ENCODE measurements around the gene MRPL52. TPM values are rescaled to one million over a fixed set of nuclear protein-coding genes. Genes with fewer than 3 reads are reported as not detected.
"Not testable (repeated sequence)": the region's sequence is repeated elsewhere in the genome, so short reads cannot be mapped to it uniquely, and the experiment has no call there.

Gene MRPL52
- total RNA-seq, 1 donor from 2014 or later, result 137 TPM

DNA sequence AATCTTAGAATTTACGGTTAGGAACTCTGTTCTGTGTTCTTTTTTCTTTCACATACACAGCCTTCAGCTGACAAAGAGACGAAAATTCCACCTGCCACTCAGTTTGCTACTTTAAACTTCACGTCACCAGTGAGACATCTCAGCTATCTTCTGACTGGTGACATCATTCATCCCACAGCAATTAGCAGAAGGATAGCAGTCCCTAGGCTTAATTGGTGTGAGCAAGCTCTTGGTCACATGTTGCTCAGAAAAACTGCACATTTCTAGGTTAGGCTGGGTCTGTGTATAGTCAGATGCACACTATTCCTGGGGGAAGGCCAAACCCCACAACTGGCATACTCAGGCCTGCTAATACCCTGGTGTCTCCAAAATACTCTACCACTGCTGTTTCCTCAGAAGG lies 38.4 kb upstream of the MRPL52 start:
- H3K27me3 Mint-ChIP-seq (ENCODE audit: low read depth), result peaks cover 7% of the 10 kb centered on the region
- no peak overlapping the region for H3K4me3 Mint-ChIP-seq
- H3K9me3 Mint-ChIP-seq, result no peaks in the 10 kb centered on the region
- H3K4me1 Mint-ChIP-seq, result no peaks in the 10 kb centered on the region
- no peak overlapping the region for H3K27ac Mint-ChIP-seq (ENCODE audit: unreplicated experiment)
- H3K36me3 Mint-ChIP-seq (ENCODE audit: low read depth), result no peaks in the 10 kb centered on the region
- TF ChIP-seq, protein P1, sequence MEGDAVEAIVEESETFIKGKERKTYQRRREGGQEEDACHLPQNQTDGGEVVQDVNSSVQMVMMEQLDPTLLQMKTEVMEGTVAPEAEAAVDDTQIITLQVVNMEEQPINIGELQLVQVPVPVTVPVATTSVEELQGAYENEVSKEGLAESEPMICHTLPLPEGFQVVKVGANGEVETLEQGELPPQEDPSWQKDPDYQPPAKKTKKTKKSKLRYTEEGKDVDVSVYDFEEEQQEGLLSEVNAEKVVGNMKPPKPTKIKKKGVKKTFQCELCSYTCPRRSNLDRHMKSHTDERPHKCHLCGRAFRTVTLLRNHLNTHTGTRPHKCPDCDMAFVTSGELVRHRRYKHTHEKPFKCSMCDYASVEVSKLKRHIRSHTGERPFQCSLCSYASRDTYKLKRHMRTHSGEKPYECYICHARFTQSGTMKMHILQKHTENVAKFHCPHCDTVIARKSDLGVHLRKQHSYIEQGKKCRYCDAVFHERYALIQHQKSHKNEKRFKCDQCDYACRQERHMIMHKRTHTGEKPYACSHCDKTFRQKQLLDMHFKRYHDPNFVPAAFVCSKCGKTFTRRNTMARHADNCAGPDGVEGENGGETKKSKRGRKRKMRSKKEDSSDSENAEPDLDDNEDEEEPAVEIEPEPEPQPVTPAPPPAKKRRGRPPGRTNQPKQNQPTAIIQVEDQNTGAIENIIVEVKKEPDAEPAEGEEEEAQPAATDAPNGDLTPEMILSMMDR (conservative IDR thresholded peaks at IDR 0.05), result no peak
- DNase-seq (ENCODE audit: low read depth, low spot score), result no peak

GRCh38 chr14:22792158-22792557 lies 37.5 kb upstream of the MRPL52 start:
- TF ChIP-seq, protein P1 (conservative IDR thresholded peaks at IDR 0.05), result no peak
- no peaks in the 10 kb centered on the region for H3K4me1 Mint-ChIP-seq
- H3K27ac Mint-ChIP-seq (ENCODE audit: unreplicated experiment), result peak overlapping the region; percentile 50
- peaks cover 14% of the 10 kb centered on the region for H3K27me3 Mint-ChIP-seq (ENCODE audit: low read depth)
- no peaks in the 10 kb centered on the region for H3K9me3 Mint-ChIP-seq
- no peaks in the 10 kb centered on the region for H3K36me3 Mint-ChIP-seq (ENCODE audit: low read depth)
- no peak for DNase-seq (ENCODE audit: low read depth, low spot score)
- no peak overlapping the region for H3K4me3 Mint-ChIP-seq

- H3K4me3 Mint-ChIP-seq; H3K4me1 Mint-ChIP-seq; DNase-seq (ENCODE audit: low read depth, low spot score); H3K9me3 Mint-ChIP-seq; H3K36me3 Mint-ChIP-seq (ENCODE audit: low read depth); H3K27ac Mint-ChIP-seq (ENCODE audit: unreplicated experiment): not testable (repeated sequence)
- peaks cover 23% of the 10 kb centered on the region for H3K27me3 Mint-ChIP-seq (ENCODE audit: low read depth)
Observed at GRCh38 chr14:22793550-22793949, 36.1 kb upstream of the MRPL52 start.

DNA sequence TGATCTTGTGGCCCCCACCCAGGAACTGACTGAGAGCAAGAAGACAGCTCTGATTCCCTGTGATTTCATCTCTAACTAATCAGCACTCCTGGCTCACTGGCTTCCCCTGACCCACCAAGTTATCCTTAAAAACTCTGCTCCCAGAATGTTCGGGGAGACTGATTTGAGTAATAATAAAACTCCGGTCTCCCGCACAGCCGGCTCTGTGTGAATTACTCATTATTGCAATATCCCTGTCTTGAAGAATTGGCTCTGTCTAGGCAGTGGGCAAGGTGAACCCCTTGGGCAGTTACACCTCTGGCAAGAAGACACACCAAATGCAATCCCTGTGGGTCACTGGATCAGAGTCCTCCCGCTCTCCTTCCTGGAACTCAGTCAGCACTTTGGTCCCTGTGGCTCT lies 35.7 kb upstream of the MRPL52 start:
- no peak overlapping the region for H3K4me3 Mint-ChIP-seq
- no peaks in the 10 kb centered on the region for H3K36me3 Mint-ChIP-seq (ENCODE audit: low read depth)
- DNase-seq (ENCODE audit: low read depth, low spot score), result no peak
- TF ChIP-seq, protein P1 (conservative IDR thresholded peaks at IDR 0.05), result no peak
- H3K27ac Mint-ChIP-seq (ENCODE audit: unreplicated experiment), result no peak overlapping the region
- H3K27me3 Mint-ChIP-seq (ENCODE audit: low read depth), result peaks cover 27% of the 10 kb centered on the region
- no peaks in the 10 kb centered on the region for H3K4me1 Mint-ChIP-seq
- H3K9me3 Mint-ChIP-seq, result no peaks in the 10 kb centered on the region

DNA sequence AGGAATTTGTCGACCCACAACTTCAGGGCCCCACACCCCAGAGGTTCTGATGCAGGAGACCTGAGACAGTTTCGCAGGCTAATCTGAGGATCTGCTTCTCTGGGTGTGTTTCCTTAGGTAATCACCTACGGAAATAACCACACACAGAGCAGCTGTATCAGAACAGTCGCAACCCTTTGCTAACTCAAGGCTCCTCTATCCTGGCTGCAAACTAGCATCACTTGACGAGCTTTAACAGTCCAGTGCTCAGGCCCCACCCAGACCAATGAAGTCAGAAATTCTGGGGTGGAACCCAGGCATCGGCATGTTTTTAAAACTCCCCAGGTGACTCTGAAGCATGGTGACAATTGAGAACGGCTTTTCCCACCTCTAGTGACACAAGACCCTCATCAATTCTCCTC lies 35.1 kb upstream of the MRPL52 start:
- Mint-ChIP-seq H3K27me3 (ENCODE audit: low read depth) (peaks cover 30% of the 10 kb centered on the region), H3K4me1 (no peaks in the 10 kb centered on the region), H3K4me3 (no peak overlapping the region), H3K9me3 (no peaks in the 10 kb centered on the region), H3K36me3 (ENCODE audit: low read depth) (no peaks in the 10 kb centered on the region), H3K27ac (ENCODE audit: unreplicated experiment) (no peak overlapping the region)
- DNase-seq (ENCODE audit: low read depth, low spot score), result no peak
- TF ChIP-seq, protein P1 (conservative IDR thresholded peaks at IDR 0.05), result no peak

GRCh38 chr14:22796087-22796707 lies 33.5 kb upstream of the MRPL52 start:
- Mint-ChIP-seq H3K36me3 (ENCODE audit: low read depth) (no peaks in the 10 kb centered on the region), H3K27me3 (ENCODE audit: low read depth) (peaks cover 34% of the 10 kb centered on the region), H3K9me3 (no peaks in the 10 kb centered on the region), H3K27ac (ENCODE audit: unreplicated experiment) (no peak overlapping the region), H3K4me1 (no peaks in the 10 kb centered on the region), H3K4me3 (no peak overlapping the region)
- TF ChIP-seq, protein P1 (conservative IDR thresholded peaks at IDR 0.05), result no peak
- DNase-seq (ENCODE audit: low read depth, low spot score), result no peak

Measured in neural crest cell (in vitro differentiated cells).